Measurements from ENCODE around the gene PRKD3. TPM values are rescaled to one million over a fixed set of nuclear protein-coding genes. Genes with fewer than 3 reads are reported as not detected.

The PRKD3 gene
- total and polyA plus RNA-seq, 2 donors (not counting 1 experiment from before 2014, with no cell fraction given) = 28.9 to 82.2 TPM

DNA sequence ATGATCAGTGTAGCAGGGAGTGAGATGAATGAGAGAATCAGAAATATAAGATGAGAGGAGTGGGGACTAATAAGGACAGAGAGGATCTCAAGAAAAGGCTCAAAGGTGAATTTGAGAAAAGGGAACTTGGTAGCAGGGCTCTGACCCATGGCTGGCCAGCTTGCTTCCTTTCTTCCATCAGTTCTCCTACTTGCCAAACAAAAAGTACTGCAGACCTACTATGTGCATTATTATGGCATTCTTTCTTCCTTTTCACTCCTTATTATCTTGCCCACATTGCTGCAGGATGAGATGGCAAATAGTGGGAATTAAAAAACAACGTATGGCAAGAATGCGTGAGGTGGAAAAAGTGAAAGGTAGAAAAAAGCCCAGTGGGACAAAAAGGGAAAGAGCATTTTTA, 33.0 kb downstream of the PRKD3 start:
- Histone ChIP-seq H3K4me2 (replicated peaks; ENCODE audit: low read depth, low read length, poor library complexity, severe bottlenecking) (no peak overlapping the region), H3K4me1 (ENCODE audit: control insufficient read depth in 2 of 2, insufficient read depth in 2 of 2, low read length in 2 of 2) (peaks cover 6 to 10% of the 10 kb centered on the region in 2 donors), H3K79me2 (ENCODE audit: control insufficient read depth, insufficient read depth, low read length) (peaks cover 33% of the 10 kb centered on the region), H3K36me3 (replicated peaks in 1 of 2; ENCODE audit: control extremely low read depth in 1 of 2, control insufficient read depth in 1 of 2, extremely low read depth in 1 of 2, insufficient read depth in 2 of 2, low read length in 1 of 2) (peaks cover 0 to 29% of the 10 kb centered on the region in 2 experiments), H3K27ac (ENCODE audit: low read length in 2 of 2) (no peak overlapping the region), H4K20me1 (ENCODE audit: control insufficient read depth, insufficient read depth, low read length, poor library complexity, severe bottlenecking) (no peaks in the 10 kb centered on the region), H2AFZ (ENCODE audit: insufficient read depth, low read depth, low read length, poor library complexity, severe bottlenecking) (no peak overlapping the region), H3K9me3 (ENCODE audit: control extremely low read depth in 1 of 3, control insufficient read depth in 2 of 3, insufficient read depth in 1 of 3, low read length in 2 of 3) (no peaks in the 10 kb centered on the region), H3K9ac (ENCODE audit: low read length) (no peak overlapping the region), H3K27me3 (replicated peaks in 1 of 4; ENCODE audit: control extremely low read depth in 1 of 4, control insufficient read depth in 3 of 4, insufficient read depth in 4 of 4, low read length in 3 of 4) (no peaks in the 10 kb centered on the region), H3K4me3 (ENCODE audit: control extremely low read depth in 1 of 5, extremely low read depth in 1 of 5, insufficient read depth in 1 of 5, low read depth in 2 of 5, low read length in 4 of 5) (no peak overlapping the region)
- intact Hi-C loops (cut with micrococcal nuclease) = no loop called here
- Mint-ChIP-seq H3K4me3 (no peak overlapping the region), H3K9me3 (ENCODE audit: insufficient read depth) (no peaks in the 10 kb centered on the region), H3K27ac (no peak overlapping the region), H3K4me1 (peaks cover 24% of the 10 kb centered on the region), H3K27me3 (no peaks in the 10 kb centered on the region)
- ATAC-seq (ENCODE audit: low read depth) = no peak
- no peak for TF ChIP-seq EZH2 (IDR thresholded peaks at IDR 0.05; ENCODE audit: borderline replicate concordance, insufficient read depth, low read depth, low read length, poor library complexity, severe bottlenecking)
- TF ChIP-seq, protein P1, sequence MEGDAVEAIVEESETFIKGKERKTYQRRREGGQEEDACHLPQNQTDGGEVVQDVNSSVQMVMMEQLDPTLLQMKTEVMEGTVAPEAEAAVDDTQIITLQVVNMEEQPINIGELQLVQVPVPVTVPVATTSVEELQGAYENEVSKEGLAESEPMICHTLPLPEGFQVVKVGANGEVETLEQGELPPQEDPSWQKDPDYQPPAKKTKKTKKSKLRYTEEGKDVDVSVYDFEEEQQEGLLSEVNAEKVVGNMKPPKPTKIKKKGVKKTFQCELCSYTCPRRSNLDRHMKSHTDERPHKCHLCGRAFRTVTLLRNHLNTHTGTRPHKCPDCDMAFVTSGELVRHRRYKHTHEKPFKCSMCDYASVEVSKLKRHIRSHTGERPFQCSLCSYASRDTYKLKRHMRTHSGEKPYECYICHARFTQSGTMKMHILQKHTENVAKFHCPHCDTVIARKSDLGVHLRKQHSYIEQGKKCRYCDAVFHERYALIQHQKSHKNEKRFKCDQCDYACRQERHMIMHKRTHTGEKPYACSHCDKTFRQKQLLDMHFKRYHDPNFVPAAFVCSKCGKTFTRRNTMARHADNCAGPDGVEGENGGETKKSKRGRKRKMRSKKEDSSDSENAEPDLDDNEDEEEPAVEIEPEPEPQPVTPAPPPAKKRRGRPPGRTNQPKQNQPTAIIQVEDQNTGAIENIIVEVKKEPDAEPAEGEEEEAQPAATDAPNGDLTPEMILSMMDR (IDR thresholded peaks at IDR 0.05) = no peak
- ChIA-PET CTCF (interaction anchor here (0.8 to 1.3 kb wide), 2 partner anchors 104 to 105 kb away, joined by 3 to 4 read pairs; no protein-coding TSS in a partner anchor), POLR2A (no interaction called here)
- no CpG with 5 or more reads among the region's 2 CpGs for WGBS (ENCODE audit: insufficient coverage)
- DNase-seq = no peak

DNA sequence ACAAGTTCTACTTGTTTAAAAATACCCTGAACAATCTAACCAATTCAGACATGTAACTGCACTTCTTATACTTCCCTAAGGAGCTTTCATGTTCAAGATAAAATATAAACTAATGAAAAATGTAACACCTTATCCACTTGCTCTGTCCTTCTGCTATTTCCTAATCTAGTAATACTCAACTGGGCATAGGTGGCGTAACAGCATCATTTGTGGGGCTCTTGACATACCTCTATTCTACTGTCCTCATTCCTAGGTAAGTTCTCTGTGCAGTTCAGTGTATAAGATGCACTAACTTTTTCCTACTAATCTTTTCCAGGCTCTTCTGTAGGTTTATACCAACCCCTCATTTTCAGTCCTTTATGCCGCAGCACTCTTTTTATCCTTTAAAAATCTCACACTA, 36.7 kb downstream of the PRKD3 start:
- DNase-seq (peak; percentile 34), ATAC-seq (ENCODE audit: low read depth) (peak; percentile 54)
- H3K27ac Mint-ChIP-seq = no peak overlapping the region
- no peaks in the 10 kb centered on the region for H3K9me3 Mint-ChIP-seq (ENCODE audit: insufficient read depth)
- ChIA-PET CTCF (interaction anchor here (1.1 to 5.0 kb wide), 6 partner anchors 62 to 661 kb away, joined by 3 to 29 read pairs (median 4); no protein-coding TSS in a partner anchor), POLR2A (no interaction called here)
- TF ChIP-seq EZH2 (IDR thresholded peaks at IDR 0.05; ENCODE audit: borderline replicate concordance, insufficient read depth, low read depth, low read length, poor library complexity, severe bottlenecking) = no peak
- TF ChIP-seq, protein P1 (IDR thresholded peaks at IDR 0.05) = no peak
- Histone ChIP-seq H3K4me1 (ENCODE audit: control insufficient read depth in 2 of 2, insufficient read depth in 2 of 2, low read length in 2 of 2) (no peaks in the 10 kb centered on the region), H3K27ac (ENCODE audit: low read length in 2 of 2) (no peak overlapping the region), H3K4me2 (replicated peaks; ENCODE audit: low read depth, low read length, poor library complexity, severe bottlenecking) (no peak overlapping the region), H3K4me3 (ENCODE audit: control extremely low read depth in 1 of 5, extremely low read depth in 1 of 5, insufficient read depth in 1 of 5, low read depth in 2 of 5, low read length in 4 of 5) (no peak overlapping the region), H3K9ac (ENCODE audit: low read length) (no peak overlapping the region), H2AFZ (ENCODE audit: insufficient read depth, low read depth, low read length, poor library complexity, severe bottlenecking) (no peak overlapping the region), H3K27me3 (replicated peaks in 1 of 4; ENCODE audit: control extremely low read depth in 1 of 4, control insufficient read depth in 3 of 4, insufficient read depth in 4 of 4, low read length in 3 of 4) (no peaks in the 10 kb centered on the region), H3K9me3 (ENCODE audit: control extremely low read depth in 1 of 3, control insufficient read depth in 2 of 3, insufficient read depth in 1 of 3, low read length in 2 of 3) (no peaks in the 10 kb centered on the region), H3K36me3 (replicated peaks in 1 of 2; ENCODE audit: control extremely low read depth in 1 of 2, control insufficient read depth in 1 of 2, extremely low read depth in 1 of 2, insufficient read depth in 2 of 2, low read length in 1 of 2) (peaks cover 2 to 42% of the 10 kb centered on the region in 2 experiments), H4K20me1 (ENCODE audit: control insufficient read depth, insufficient read depth, low read length, poor library complexity, severe bottlenecking) (no peaks in the 10 kb centered on the region), H3K79me2 (ENCODE audit: control insufficient read depth, insufficient read depth, low read length) (peaks cover 11% of the 10 kb centered on the region)
- intact Hi-C loops (cut with micrococcal nuclease) = loop anchor here (1.0 to 2.0 kb wide), 3 partner anchors 37 to 589 kb away; partner anchors contain the start of gene PRKD3
- no CpG with 5 or more reads among the region's 2 CpGs for WGBS (ENCODE audit: insufficient coverage)
- H3K4me1 Mint-ChIP-seq = peaks cover 14% of the 10 kb centered on the region
- no peaks in the 10 kb centered on the region for H3K27me3 Mint-ChIP-seq
- H3K4me3 Mint-ChIP-seq = no peak overlapping the region

Data from B cell (primary cell).